IPS-20b (cell line): ENCODE data around the gene RAPGEF2.
"Not testable (repeated sequence)": the region's sequence is repeated elsewhere in the genome, so short reads cannot be mapped to it uniquely, and the experiment has no call there.

Source experiments
- H3K27ac ChIP-seq: one replicate; pipeline ENCODE4 v1.5.1; 2013; ENCODE audit warnings: low read length
- H3K27me3 ChIP-seq: 2 replicates; pipeline ENCODE4 v1.6.1; 2013; ENCODE audit warnings: mild to moderate bottlenecking, low read length, inconsistent platforms; ENCODE audit not compliant: insufficient read depth
- H3K36me3 ChIP-seq: 2 replicates; pipeline ENCODE4 v1.6.1; 2013; ENCODE audit warnings: low read depth, mild to moderate bottlenecking, inconsistent platforms, low read length, moderate library complexity; ENCODE audit not compliant: insufficient read depth
- H3K4me1 ChIP-seq: 2 replicates; pipeline ENCODE4 v1.6.1; 2013; ENCODE audit warnings: mild to moderate bottlenecking, control low read depth, inconsistent platforms, low read length, moderate library complexity; ENCODE audit not compliant: insufficient read depth
- H3K4me3 ChIP-seq: 2 replicates; pipeline ENCODE4 v1.5.1; 2013; ENCODE audit warnings: mild to moderate bottlenecking, low read length, inconsistent platforms
- H3K9ac ChIP-seq: 2 replicates; pipeline ENCODE4 v1.6.1; 2013; ENCODE audit warnings: low read depth, mild to moderate bottlenecking, inconsistent platforms, low read length, moderate library complexity
- H3K9me3 ChIP-seq: 2 replicates; pipeline ENCODE4 v1.6.1; 2013; ENCODE audit warnings: mild to moderate bottlenecking, low read depth, low read length, inconsistent platforms; ENCODE audit not compliant: insufficient read depth

The RAPGEF2 gene

DNA sequence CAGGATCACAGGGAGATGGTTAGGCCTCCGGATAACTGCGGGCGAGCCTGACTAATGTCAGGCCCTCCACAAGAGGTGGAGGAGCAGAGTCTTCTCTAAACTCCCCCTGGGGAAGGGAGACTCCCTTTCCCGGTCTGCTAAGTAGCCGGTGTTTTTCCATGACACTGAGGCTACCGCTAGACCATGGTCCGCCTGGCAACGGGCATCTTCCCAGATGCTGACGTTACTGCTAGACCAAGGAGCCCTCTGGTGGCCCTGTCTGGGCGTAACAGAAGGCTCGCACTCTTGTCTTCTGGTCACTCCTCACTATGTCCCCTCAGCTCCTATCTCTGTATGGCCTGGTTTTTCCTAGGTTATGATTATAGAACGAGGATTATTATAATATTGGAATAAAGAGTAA lies 213.0 kb downstream of the RAPGEF2 start:
- not testable (repeated sequence) for H3K36me3 ChIP-seq, H3K9ac ChIP-seq, H3K27ac ChIP-seq, H3K4me3 ChIP-seq, H3K4me1 ChIP-seq, H3K9me3 ChIP-seq, H3K27me3 ChIP-seq

- H3K9me3 ChIP-seq, result no peaks in the 10 kb centered on the region
- no peaks in the 10 kb centered on the region for H3K4me1 ChIP-seq
- H3K36me3 ChIP-seq, result peaks cover 3% of the 10 kb centered on the region; the same call in 1 of the 2 replicates
- no peaks in the 10 kb centered on the region for H3K27me3 ChIP-seq
- H3K4me3 ChIP-seq, result no peak overlapping the region
- H3K9ac ChIP-seq, result no peak overlapping the region
- H3K27ac ChIP-seq, result no peak overlapping the region
Measured at GRCh38 chr4:159317203-159317602, 214.3 kb downstream of the RAPGEF2 start.

- Histone ChIP-seq H3K9me3 (no peaks in the 10 kb centered on the region), H3K36me3 (peaks cover 15% of the 10 kb centered on the region; the same call in 1 of the 2 replicates), H3K4me1 (no peaks in the 10 kb centered on the region), H3K27me3 (no peaks in the 10 kb centered on the region), H3K9ac (no peak overlapping the region), H3K27ac (no peak overlapping the region), H3K4me3 (no peak overlapping the region)
Measured at GRCh38 chr4:159319027-159319426, 216.1 kb downstream of the RAPGEF2 start.

DNA sequence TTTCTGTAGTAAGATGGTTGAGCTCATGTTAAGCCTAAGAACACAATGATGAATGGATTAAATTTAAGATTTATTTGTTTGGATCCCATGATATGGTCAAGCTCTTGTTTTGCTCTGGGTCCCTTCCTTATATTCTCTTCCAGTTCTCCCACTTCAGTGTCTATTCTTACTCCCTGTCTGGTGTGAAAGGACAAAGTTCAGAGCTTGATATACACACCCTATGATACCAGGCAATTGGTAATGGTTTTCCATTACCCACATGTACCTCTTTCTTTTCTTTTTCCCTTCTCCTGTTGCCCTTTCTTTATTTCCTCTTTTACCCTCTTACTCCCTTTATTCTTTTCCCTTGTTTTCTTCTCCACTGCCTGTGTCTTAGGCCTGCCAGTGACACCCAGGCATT lies 223.6 kb downstream of the RAPGEF2 start:
- no peak overlapping the region for H3K4me3 ChIP-seq
- H3K27ac ChIP-seq, result no peak overlapping the region
- H3K9me3 ChIP-seq, result no peaks in the 10 kb centered on the region
- no peaks in the 10 kb centered on the region for H3K27me3 ChIP-seq
- no peaks in the 10 kb centered on the region for H3K4me1 ChIP-seq
- no peak overlapping the region for H3K9ac ChIP-seq
- H3K36me3 ChIP-seq, result peaks cover 34% of the 10 kb centered on the region

- no peak overlapping the region for H3K4me3 ChIP-seq
- H3K27me3 ChIP-seq, result no peaks in the 10 kb centered on the region
- peaks cover 38% of the 10 kb centered on the region for H3K36me3 ChIP-seq
- H3K9ac ChIP-seq, result no peak overlapping the region
- no peaks in the 10 kb centered on the region for H3K9me3 ChIP-seq
- H3K27ac ChIP-seq, result no peak overlapping the region
- H3K4me1 ChIP-seq, result no peaks in the 10 kb centered on the region
Measured at GRCh38 chr4:159328766-159329165, 225.9 kb downstream of the RAPGEF2 start.

GRCh38 chr4:159334461-159334860 lies 231.6 kb downstream of the RAPGEF2 start:
- no peak overlapping the region for H3K4me3 ChIP-seq
- no peaks in the 10 kb centered on the region for H3K9me3 ChIP-seq
- H3K27me3 ChIP-seq, result no peaks in the 10 kb centered on the region
- no peak overlapping the region for H3K27ac ChIP-seq
- no peaks in the 10 kb centered on the region for H3K4me1 ChIP-seq
- no peak overlapping the region for H3K9ac ChIP-seq
- peaks cover 56% of the 10 kb centered on the region for H3K36me3 ChIP-seq

DNA sequence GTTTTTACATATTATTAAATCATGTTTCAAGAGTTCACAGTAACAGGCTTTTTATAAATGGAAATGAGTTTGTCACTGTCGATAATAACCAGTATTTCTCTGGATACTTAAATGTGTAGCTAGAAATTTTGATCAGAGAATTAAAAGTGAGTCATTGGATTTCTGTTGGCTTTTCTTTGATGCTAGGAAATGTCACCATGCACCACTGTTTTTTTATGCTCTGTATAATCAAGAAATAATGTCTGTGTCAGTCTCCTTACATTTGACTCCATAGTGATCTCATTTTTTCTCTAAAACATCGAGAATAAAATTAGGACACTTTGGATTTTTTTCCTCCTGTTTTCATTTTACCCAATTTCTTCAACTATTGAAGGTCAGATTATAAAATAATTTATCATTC lies 234.2 kb downstream of the RAPGEF2 start:
- H3K9ac ChIP-seq, result no peak overlapping the region

DNA sequence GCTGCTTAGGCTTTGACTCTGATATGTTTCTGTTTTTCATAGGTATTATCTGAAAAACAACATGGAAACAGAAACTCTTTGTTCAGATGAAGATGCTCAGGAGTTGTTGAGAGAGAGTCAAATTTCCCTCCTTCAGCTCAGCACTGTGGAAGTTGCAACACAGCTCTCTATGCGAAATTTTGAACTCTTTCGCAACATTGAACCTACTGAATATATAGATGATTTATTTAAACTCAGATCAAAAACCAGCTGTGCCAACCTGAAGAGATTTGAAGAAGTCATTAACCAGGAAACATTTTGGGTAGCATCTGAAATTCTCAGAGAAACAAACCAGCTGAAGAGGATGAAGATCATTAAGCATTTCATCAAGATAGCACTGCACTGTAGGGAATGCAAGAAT lies 238.6 kb downstream of the RAPGEF2 start:
- Histone ChIP-seq H3K9ac (no peak overlapping the region), H3K36me3 (peaks cover 70% of the 10 kb centered on the region), H3K9me3 (no peaks in the 10 kb centered on the region), H3K27me3 (no peaks in the 10 kb centered on the region), H3K4me3 (no peak overlapping the region), H3K27ac (no peak overlapping the region), H3K4me1 (no peaks in the 10 kb centered on the region)

More for the DNA sequence above, 234.2 kb downstream of the RAPGEF2 start:
- Histone ChIP-seq H3K27ac (no peak overlapping the region), H3K36me3 (peaks cover 49% of the 10 kb centered on the region), H3K4me1 (no peaks in the 10 kb centered on the region), H3K9me3 (no peaks in the 10 kb centered on the region), H3K27me3 (no peaks in the 10 kb centered on the region), H3K4me3 (no peak overlapping the region)

DNA sequence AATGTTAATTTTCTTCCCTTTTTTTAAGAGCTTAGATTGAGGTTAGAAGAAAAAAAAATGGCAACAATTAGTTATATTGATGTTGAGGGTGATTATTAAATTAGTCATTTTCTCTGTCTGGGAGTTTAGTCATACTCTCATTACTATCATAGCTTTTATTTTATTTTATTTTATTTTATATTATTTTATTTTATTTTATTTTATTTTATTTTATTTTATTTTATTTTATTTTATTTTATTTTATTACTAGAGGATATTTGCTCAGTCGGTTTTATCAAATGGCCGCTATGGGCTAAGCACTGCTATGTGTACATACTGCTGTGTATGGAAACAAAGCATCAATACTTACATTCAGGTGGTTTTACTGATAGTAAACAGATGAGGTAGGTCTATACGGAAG lies 239.5 kb downstream of the RAPGEF2 start:
- Histone ChIP-seq H3K9ac (no peak overlapping the region), H3K9me3 (no peaks in the 10 kb centered on the region), H3K36me3 (peaks cover 76% of the 10 kb centered on the region), H3K4me3 (no peak overlapping the region), H3K27me3 (no peaks in the 10 kb centered on the region), H3K4me1 (no peaks in the 10 kb centered on the region), H3K27ac (no peak overlapping the region)

DNA sequence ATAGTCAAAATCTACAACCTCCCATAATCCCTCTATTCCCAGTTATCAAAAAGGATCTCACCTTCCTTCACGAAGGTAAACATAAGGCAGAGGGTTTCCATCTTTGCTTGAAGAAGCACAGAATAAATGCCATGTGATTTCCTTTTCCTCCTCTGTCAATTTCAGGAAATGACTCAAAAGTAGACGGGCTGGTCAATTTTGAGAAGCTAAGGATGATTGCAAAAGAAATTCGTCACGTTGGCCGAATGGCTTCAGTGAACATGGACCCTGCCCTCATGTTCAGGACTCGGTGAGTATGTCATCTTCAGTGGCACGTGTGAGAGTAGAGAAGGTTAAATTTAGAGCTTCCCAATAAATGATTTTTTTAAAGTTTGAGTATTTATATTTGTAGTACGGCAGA lies 240.2 kb downstream of the RAPGEF2 start:
- Histone ChIP-seq H3K36me3 (peaks cover 73% of the 10 kb centered on the region), H3K9me3 (no peaks in the 10 kb centered on the region), H3K27ac (no peak overlapping the region), H3K4me3 (no peak overlapping the region), H3K4me1 (no peaks in the 10 kb centered on the region), H3K27me3 (no peaks in the 10 kb centered on the region), H3K9ac (no peak overlapping the region)

DNA sequence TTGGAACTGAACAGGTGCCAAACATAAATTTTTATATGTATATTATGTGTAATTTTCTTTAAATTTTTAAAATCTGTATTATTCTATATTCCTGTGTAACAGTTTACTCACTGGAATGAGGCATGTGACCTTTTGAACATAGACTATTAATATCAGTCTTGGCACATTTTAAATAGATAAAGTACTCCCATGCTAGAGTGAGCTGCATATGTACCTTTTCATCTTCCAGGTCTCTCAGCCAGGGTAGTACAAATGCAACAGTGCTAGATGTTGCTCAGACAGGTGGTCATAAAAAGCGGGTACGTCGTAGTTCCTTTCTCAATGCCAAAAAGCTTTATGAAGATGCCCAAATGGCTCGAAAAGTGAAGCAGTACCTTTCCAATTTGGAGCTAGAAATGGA lies 242.0 kb downstream of the RAPGEF2 start:
- H3K27ac ChIP-seq, result no peak overlapping the region
- H3K9me3 ChIP-seq, result no peaks in the 10 kb centered on the region
- H3K4me3 ChIP-seq, result no peak overlapping the region
- H3K9ac ChIP-seq, result no peak overlapping the region
- H3K36me3 ChIP-seq, result peaks cover 65% of the 10 kb centered on the region
- no peaks in the 10 kb centered on the region for H3K4me1 ChIP-seq
- H3K27me3 ChIP-seq, result no peaks in the 10 kb centered on the region

GRCh38 chr4:159346681-159347080 lies 243.8 kb downstream of the RAPGEF2 start:
- H3K36me3 ChIP-seq, result peaks cover 71% of the 10 kb centered on the region
- no peak overlapping the region for H3K4me3 ChIP-seq
- no peaks in the 10 kb centered on the region for H3K27me3 ChIP-seq

GRCh38 chr4:159347813-159348212 lies 244.9 kb downstream of the RAPGEF2 start:
- H3K9ac ChIP-seq, result no peak overlapping the region
- no peak overlapping the region for H3K27ac ChIP-seq
- no peaks in the 10 kb centered on the region for H3K9me3 ChIP-seq
- H3K4me3 ChIP-seq, result no peak overlapping the region
- H3K36me3 ChIP-seq, result peaks cover 70% of the 10 kb centered on the region
- H3K4me1 ChIP-seq, result no peaks in the 10 kb centered on the region
- H3K27me3 ChIP-seq, result no peaks in the 10 kb centered on the region

More at GRCh38 chr4:159346681-159347080, 243.8 kb downstream of the RAPGEF2 start:
- H3K4me1 ChIP-seq, result no peaks in the 10 kb centered on the region
- H3K9ac ChIP-seq, result no peak overlapping the region
- no peak overlapping the region for H3K27ac ChIP-seq
- H3K9me3 ChIP-seq, result no peaks in the 10 kb centered on the region
